HG02759 (cell line): Measurements from ENCODE around the gene GDPD3.

Experiments used
- ATAC-seq: cut with Tn5 transposase; IDR thresholded peaks from one replicate; pipeline ENCODE4 v1.9.1; 2021; ENCODE audit warnings: mild to moderate bottlenecking, moderate library complexity; ENCODE audit not compliant: unreplicated experiment

GDPD3 gene

GRCh38 chr16:30082545-30083090 lies 30.7 kb downstream of the GDPD3 start:
- ATAC-seq, result no peak

- ATAC-seq, result no peak
Observed at GRCh38 chr16:30079480-30079879, 33.9 kb downstream of the GDPD3 start.

- no peak for ATAC-seq
Observed at GRCh38 chr16:30078744-30079143, 34.6 kb downstream of the GDPD3 start.

GRCh38 chr16:30077656-30078055 lies 35.7 kb downstream of the GDPD3 start:
- no peak for ATAC-seq

GRCh38 chr16:30076276-30076791 lies 37.0 kb downstream of the GDPD3 start:
- peak; percentile 28 for ATAC-seq

GRCh38 chr16:30075503-30076275 lies 37.6 kb downstream of the GDPD3 start, which contains the start of gene PPP4C:
PPP4C (plus strand) TSS chr16:30075994; CDS start chr16:30076378, 384 bp downstream.
- ATAC-seq, result peak; percentile 90

- ATAC-seq, result no peak
Observed at GRCh38 chr16:30070490-30070889, 42.8 kb downstream of the GDPD3 start.

GRCh38 chr16:30069611-30070462 lies 43.5 kb downstream of the GDPD3 start:
- no peak for ATAC-seq

- no peak for ATAC-seq
Observed at GRCh38 chr16:30068750-30069610, 44.4 kb downstream of the GDPD3 start.

- ATAC-seq, result no peak
Observed at GRCh38 chr16:30068333-30068732, 45.0 kb downstream of the GDPD3 start.

- no peak for ATAC-seq
Observed at GRCh38 chr16:30067584-30067916, 45.8 kb downstream of the GDPD3 start.

- ATAC-seq, result no peak
Observed at GRCh38 chr16:30066761-30067583, 46.4 kb downstream of the GDPD3 start.

- peak; percentile 2 for ATAC-seq
Observed at GRCh38 chr16:30065943-30066760, 47.2 kb downstream of the GDPD3 start.

- ATAC-seq, result peak; percentile 79
Observed at GRCh38 chr16:30065102-30065942, 48.0 kb downstream of the GDPD3 start, which contains the start of gene ALDOA. ALDOA (plus strand) TSS chr16:30065760; CDS start chr16:30066898, 1,138 bp downstream.

GRCh38 chr16:30064729-30065101 lies 48.6 kb downstream of the GDPD3 start:
- ATAC-seq, result no peak

GRCh38 chr16:30063893-30064728 lies 49.2 kb downstream of the GDPD3 start:
- ATAC-seq, result peak; percentile 36

- ATAC-seq, result no peak
Observed at GRCh38 chr16:30063278-30063892, 50.0 kb downstream of the GDPD3 start.
